Anterior cingulate cortex (tissue), 58 donors: ENCODE measurements around the gene ARHGAP6.

Experiments used
- DNase-seq, 58 donors: peaks; one replicate each; lab custom pipeline; 2025; lab: John Stamatoyannopoulos, UW

ARHGAP6 gene, protein sequence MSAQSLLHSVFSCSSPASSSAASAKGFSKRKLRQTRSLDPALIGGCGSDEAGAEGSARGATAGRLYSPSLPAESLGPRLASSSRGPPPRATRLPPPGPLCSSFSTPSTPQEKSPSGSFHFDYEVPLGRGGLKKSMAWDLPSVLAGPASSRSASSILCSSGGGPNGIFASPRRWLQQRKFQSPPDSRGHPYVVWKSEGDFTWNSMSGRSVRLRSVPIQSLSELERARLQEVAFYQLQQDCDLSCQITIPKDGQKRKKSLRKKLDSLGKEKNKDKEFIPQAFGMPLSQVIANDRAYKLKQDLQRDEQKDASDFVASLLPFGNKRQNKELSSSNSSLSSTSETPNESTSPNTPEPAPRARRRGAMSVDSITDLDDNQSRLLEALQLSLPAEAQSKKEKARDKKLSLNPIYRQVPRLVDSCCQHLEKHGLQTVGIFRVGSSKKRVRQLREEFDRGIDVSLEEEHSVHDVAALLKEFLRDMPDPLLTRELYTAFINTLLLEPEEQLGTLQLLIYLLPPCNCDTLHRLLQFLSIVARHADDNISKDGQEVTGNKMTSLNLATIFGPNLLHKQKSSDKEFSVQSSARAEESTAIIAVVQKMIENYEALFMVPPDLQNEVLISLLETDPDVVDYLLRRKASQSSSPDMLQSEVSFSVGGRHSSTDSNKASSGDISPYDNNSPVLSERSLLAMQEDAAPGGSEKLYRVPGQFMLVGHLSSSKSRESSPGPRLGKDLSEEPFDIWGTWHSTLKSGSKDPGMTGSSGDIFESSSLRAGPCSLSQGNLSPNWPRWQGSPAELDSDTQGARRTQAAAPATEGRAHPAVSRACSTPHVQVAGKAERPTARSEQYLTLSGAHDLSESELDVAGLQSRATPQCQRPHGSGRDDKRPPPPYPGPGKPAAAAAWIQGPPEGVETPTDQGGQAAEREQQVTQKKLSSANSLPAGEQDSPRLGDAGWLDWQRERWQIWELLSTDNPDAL (N-terminal part only)

DNA sequence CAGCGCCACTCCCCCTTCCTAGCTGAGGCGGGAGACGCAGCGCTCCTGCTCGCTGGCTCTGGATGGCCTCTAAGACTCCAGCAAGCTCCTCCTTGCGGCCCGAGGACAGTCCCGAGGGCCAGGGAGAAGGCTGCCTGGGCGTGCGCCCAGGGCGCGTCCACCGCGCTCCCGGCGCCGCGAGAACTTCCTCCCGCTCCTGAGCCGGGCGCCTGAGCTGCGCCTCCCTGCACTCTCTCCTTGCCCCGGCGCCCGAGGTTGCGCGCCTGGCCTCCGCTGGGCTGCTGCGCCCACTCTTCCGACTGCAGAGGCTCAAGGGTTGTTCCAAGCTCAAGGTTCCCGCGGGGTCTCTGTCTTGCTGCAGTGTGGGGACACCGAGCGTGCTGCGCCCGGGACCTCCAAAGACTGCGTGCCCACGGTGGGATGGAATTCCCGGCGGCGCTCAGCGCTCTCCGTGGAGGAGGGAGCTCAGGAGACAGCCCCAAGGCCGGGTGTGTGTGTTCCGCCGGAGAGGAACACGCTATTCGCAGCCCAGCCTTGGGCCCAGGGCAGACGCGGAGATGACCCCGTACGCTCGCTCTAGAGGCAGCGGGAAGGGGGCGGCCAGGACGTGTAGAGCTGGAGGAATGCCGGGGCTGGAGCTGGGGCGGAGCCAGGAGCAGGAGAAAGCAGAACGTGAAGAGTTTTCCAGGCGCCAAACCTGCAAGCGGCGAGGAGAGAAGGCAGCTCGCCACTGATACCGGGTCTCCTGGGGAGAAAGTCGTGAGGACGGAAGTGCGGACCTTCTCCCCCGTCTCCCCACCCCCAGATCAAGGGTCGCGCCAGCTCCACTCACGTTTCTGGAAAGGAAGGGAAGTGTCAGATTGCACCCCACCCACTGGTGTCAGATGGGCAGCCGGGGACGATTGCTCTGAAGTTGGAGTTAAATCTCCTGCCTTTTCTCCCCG, at the start of gene ARHGAP6:
Gene ARHGAP6 (minus strand): TSS at position 753 of the 944 bp plus-strand sequence. CDS start 1,092 bp downstream, outside the sequence.
- DNase-seq = peak in 6 of 58 donors; percentile 0 to 38 (median 2)

DNA sequence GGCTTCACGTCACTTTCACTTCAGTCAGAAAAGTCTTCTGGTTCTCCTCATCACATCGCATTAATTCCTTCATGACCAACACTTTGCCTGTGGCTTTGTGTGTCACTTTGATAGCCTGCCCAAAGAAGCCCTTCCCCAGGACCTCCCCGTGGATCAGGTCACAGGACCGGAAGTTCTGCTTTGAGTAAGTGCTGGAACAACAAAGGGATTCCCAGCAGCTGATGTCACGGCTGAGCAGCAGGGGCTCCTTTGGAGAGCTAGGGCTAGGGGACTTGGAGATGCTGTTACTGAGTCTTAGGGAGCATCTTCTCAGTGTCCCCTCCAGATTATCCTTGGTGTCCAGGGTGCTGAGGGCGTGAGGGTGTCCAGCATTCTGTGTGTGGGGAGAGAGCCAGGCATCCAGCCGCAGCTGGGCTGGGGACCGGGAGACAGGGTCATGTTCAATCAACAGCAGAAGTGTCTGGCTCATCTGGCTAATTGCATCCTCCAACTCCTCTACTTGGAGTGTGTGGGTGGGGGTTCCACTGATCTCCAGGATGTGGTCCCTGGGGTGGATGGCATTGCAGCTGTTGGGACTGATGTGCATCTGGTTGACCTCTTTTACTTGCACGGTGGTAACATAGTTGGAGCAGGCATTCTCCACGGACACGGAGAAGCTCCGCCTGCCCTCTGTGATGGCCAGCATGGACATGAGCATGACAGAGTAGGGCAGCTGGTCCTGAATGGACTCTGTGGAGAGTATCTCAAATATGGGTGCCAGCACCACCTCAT, 39.2 kb upstream of the ARHGAP6 start:
- DNase-seq = no peak

DNA sequence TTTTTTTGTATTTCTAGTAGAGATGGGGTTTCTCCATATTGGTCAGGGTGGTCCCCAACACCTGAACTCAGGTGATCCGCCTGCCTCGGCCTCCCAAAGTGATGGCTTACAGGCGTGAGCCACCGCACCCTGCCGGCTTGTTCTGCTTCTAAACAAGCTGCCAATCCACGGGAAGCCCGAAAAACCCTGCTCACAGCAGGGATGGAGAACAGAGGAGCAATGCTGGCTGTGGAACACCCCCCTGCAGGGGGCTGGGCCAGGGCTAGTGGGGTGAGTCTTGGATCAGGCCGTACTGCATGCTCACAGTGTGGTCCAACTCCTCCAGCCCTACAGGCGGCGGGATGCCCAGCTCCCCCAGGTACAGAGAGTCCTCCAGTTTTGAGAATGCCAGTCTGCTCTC, 38.1 kb upstream of the ARHGAP6 start:
- DNase-seq = no peak

DNA sequence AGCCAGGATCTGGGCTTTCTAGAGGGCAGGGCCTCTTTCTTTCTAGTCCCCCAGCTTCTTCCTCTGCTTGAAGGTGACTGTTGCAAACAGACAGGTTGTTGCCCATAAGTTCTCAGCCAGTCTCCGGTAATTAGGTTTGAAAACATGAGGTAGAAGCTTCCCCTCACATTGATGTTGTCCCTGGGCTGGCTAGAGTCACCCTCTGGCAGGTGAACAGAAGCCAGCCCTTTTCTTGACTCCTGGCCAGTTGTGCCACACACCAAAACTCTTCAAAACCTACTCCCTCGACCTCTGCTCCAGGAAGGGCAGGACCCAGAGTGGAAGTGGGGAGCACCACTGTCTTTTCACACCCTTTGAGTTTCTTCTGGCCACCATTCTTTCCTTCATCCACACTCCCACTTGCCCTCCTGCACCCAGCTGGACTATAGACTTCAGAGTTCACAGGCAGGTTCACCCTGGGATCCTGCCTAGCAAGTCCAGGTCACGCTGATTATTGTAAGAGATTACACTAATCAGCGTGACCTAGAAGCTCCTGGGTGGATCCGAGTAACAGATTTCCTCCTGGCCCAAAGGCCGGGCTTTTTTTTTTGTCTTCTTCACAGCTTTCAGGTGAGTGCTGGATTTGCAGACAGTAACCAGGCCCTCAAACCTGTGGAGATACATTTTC, 37.4 kb upstream of the ARHGAP6 start:
- DNase-seq = no peak

DNA sequence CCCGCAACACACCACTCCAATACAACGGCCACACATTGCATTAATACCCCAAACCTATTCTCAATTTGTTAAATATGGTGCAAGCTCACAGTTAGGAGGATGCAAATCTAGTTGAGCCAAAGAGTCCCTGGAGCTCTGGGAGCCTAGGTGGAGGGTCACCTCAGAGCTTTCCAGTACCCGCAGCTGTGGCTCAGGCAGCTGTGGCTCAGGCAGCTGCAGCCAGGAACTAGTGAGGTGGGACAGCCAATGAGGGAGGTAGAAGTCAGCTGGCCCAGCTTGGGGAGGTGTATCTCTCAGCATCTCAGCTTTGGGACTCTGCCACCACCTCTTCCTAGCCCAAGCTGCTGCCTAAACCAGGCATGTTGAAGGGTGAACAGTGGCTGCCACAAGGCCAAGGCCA, 36.7 kb upstream of the ARHGAP6 start:
- DNase-seq = no peak

DNA sequence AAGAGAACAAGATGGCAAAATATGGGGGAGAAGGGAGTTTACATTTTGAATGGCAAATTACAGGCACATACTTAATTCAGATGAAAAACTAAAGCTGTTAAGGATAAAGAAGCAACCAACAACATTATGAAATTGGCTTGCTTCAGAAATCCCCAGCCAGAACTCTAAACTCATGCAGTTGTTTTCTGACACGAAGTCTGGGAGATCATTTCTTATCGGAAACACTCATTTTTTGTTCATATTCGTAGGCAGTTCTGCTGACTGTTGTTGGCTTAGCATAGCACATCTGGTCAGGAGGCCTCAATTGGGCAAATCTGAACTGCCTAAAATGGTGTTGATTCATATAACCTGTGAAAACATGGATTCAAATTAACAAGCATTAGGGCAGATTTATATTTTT, 33.0 kb upstream of the ARHGAP6 start:
- no peak for DNase-seq

DNA sequence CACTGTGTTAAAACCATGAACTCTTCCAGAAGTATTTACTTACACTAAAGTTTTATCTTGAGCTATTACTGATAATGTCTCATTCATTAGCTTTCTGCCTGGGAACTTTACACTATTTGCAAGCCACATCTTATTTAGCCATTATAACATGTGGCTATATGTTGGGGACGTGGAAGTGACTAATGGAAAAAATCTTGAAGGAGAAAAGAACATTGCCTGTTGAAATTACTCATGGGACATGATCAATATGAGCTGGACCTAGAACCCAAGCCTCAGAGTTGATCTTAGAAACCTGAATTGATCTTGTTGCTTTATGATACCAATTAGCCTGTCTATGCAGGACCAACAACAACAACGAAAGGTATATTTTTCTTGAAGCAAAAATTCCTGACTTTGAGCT, 22.5 kb upstream of the ARHGAP6 start:
- DNase-seq = no peak

DNA sequence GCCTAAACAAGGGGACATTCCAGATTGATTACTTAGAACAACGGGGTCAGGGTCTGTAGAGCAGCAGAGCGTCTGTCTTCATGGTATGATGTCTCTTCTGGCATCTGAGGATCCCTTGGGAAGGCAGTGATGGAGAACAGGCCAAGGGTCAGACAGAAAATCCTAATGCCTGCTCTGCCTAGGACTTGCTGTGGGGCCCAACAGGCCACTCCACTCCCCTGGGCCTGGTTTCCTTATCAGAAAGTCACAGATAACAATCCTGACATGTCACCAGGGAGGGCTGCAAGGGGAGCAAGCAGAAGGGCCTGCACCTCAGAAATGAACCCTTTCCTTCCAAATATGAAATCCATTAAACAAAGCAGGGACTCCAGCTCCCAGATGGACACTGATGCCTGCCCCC, 21.4 kb upstream of the ARHGAP6 start:
- no peak for DNase-seq

DNA sequence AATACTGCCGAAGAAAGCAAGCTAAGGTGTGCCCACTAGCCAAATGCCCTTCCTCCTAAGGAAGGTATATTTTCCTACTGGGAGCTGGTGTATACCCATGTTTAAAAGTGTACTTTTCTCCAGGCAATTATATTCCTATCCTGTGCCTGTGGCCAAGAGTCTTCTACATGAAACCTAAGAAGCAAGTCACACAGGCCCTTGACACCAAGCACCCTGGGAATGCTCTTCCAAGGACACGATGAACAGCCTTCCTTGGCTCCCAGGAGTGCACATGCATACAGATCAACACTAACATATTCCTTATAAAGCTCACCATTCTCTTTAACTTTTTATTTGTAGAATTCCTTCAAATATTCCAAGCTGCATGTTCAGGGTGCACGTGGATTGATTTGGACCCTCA, 17.3 kb upstream of the ARHGAP6 start:
- no peak for DNase-seq

DNA sequence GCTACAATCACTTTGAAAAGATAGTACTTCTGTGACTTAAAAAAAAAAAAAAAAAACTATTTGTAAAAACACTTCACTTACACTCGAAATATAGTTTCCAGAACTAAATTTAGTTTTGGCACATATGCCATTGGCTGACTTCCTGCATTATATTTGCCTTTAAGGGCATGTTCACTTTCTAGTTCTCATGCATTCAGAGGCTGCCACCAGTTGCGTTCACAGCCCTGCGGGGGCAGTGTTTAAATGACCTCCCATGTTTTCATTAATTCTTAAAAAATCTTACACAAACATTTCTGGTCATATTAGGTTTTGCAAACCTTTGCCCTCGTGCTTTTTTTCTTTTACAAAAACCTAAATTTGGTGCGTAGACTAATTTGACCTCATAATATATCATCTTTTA, 12.4 kb upstream of the ARHGAP6 start:
- no peak for DNase-seq

DNA sequence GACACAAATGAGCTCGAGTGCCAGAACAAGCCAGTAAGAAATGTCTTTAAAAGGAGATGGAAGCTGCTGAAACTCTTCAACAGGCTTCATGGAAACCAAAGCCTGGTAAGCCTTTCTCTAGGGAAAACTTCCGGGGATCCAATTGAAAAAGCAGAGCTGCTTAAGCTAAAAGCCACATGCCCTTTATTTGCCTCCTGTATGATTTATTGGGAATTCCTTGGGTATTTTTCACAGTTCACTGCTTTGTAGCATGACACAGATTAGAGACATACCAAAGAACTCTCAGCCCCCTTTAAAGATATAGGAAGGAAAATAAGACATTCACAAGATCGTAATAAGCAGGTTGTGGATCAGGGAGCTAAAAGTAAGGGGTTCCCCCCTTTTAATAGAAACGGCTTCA, 6.5 kb upstream of the ARHGAP6 start:
- DNase-seq = no peak

DNA sequence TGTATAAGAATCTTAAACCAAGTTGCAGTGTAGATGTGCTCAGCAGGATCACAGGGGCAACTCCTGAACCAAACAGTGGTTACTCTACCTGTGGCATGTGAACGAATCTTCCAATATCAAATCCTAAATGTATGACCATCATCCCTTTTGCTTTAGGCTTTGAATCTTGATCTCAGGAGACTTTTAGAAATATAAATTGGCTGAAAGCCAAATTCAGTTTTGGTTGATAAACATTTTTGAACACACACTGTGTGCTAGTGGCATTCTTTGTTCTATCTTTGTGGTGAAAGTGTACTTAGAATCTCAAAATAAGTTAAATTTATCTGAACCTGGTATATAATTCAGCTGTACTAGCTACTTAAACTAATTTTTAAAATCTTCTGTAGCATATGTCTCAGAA, 4.6 kb upstream of the ARHGAP6 start:
- DNase-seq = no peak

DNA sequence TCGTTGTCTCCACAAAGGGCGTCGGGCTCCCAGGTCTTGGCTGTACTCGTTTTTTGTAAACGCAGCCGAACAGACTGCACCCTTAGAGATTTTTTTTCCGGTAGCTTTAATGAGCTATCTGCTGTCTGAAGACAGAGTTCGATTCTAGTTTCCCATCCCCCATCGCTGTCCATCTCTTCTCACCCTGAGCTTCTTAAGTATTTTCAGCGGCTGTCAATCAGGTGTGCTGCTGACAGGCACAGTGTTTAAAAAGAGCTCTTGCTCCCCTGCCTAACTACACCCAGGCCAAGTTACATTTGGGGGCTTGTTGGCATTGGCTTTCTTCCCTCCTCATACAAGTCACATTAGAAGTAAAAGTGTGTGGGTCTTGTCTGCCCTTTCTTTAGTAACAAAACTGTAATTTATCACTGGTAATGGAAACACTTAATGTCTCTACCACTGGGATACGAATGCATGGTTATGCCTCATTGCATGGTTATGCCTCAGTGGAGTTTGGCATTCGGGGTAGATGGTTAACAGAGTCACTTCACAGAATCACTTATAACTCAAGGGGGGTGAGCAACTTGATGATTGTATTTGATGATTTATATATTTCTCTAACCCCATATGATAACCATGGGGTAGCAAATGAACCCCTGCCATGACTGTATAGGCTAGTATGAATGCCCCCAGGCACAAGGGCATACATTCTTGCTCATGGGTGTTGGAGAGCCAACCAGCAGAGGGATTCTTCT, 1.4 kb upstream of the ARHGAP6 start:
- no peak for DNase-seq

DNA sequence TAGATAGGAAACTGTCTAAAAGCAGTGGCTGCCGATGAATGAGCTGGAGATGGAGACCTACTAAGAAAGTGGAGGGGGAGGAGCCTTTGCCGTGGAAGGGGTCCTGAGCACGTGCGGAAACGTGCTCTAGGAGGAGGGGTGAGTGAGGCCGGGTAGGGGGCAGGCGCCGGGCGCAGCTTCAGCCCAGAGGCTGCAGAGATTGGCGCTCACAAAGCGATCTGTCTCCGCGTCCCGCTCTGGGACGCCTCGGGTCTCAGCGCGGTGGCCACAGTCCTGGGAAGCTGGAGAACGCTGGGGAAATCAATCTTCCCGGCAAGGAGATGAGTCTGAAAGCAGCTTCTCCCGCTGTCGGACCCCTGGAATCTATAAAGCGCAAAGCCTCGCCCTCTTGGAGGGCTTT, 444 bp upstream of the ARHGAP6 start:
- no peak for DNase-seq

DNA sequence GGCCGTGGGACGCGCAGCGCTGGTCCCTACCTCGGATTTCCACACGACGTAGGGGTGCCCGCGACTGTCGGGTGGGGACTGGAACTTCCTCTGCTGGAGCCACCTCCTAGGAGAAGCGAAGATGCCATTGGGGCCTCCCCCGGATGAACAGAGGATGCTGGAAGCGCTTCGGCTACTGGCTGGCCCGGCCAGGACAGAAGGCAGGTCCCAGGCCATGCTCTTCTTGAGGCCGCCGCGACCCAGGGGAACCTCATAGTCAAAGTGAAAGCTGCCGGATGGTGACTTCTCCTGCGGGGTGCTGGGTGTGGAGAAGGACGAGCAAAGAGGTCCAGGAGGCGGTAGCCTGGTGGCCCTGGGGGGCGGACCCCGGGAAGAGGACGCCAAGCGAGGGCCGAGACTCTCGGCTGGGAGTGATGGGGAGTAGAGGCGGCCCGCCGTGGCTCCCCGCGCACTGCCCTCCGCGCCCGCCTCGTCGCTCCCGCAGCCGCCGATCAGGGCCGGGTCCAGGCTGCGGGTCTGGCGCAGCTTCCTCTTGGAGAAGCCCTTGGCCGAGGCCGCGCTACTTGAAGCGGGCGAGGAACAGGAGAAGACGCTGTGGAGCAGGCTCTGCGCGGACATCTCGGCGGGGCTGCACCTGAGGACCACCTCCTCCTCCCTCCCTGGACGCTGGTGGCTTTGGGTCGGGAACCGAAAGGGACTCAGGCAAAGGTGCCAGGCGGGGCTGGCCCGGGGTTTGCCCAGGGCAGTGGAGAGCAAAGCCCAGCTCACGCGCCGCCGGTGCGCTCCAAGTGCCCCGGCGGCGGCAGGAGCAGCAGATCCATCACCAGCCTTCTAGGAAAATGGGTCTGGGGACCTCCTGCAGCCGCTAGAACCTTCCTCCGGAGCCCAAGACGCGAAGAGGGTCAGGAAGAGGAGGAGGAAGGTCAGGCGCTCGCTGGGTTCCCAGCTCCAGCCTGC, 1.2 kb downstream of the ARHGAP6 start:
- peak in 1 of 58 donors; percentile 0 for DNase-seq

DNA sequence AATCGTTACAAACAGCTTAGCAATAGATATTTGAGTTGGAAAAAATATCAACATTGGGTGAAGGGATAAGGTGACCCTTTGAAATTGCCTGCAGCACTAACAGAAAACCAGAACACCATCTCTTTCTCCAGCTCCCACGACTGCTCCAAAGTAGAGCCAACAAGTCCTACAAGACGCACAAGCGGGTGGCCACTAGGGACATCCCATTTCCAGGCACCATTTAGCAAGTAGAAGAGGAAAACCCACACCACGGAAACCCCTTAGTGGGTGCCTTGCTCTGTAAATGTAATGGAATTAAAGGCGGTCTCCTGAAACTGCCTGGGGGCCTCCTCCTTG, 1.9 kb downstream of the ARHGAP6 start:
- no peak for DNase-seq
